Keratinocyte (primary cell): ENCODE results near the gene FRMPD2. TPM values are rescaled to one million over a fixed set of nuclear protein-coding genes. Genes with fewer than 3 reads are reported as not detected.

Experiments
- DNase-seq: peaks from one replicate; pipeline ENCODE4 v3.0.0-alpha.2; 2011; ENCODE audit warnings: low read depth, missing footprints, low spot score
- FAIRE-seq: peaks from 2 replicates; lab custom pipeline; 2011; peaks lifted over from hg19 to GRCh38; lab: Jason Lieb, UNC
- H2AFZ ChIP-seq: 2 replicates; pipeline ENCODE4 v1.6.0; 2012; ENCODE audit warnings: low read length, control low read depth, inconsistent platforms; ENCODE audit not compliant: control insufficient read depth
- H3K27ac ChIP-seq: 2 replicates; pipeline ENCODE4 v1.5.1; 2011; ENCODE audit warnings: low read length; ENCODE audit not compliant: control insufficient read depth, insufficient read depth
- H3K27me3 ChIP-seq: 3 replicates; pipeline ENCODE4 v1.6.0; 2011; ENCODE audit warnings: low read length; ENCODE audit not compliant: control insufficient read depth, insufficient read depth; ENCODE audit errors: extremely low read depth
- H3K36me3 ChIP-seq, 2 experiments: 2 replicates in 1 of 2; 3 replicates in 1 of 2; pipeline ENCODE4 v1.5.1; 2011; ENCODE audit warnings: low read length in 2 of 2, mild to moderate bottlenecking in 1 of 2; ENCODE audit not compliant: control insufficient read depth in 2 of 2, insufficient read depth in 2 of 2; ENCODE audit errors: extremely low read depth in 1 of 2
- H3K4me1 ChIP-seq: 3 replicates; pipeline ENCODE4 v1.5.1; 2011; ENCODE audit warnings: low read length; ENCODE audit not compliant: control insufficient read depth, insufficient read depth; ENCODE audit errors: extremely low read depth
- H3K4me2 ChIP-seq: 3 replicates; pipeline ENCODE4 v1.6.0; 2011; ENCODE audit warnings: low read depth, low read length; ENCODE audit not compliant: control insufficient read depth, insufficient read depth; ENCODE audit errors: extremely low read depth
- H3K4me3 ChIP-seq, 3 experiments: fragments of 200-600 bp in 1 of 3; sonication (generic) in 1 of 3; 2 replicates in 2 of 3; 3 replicates in 1 of 3; pipeline ENCODE4 v1.5.1; 2011 to 2016; ENCODE audit warnings: low read length in 3 of 3, mild to moderate bottlenecking in 3 of 3, control low read depth in 2 of 3, inconsistent platforms in 1 of 3, low read depth in 1 of 3, mixed read lengths in 1 of 3, mixed run types in 1 of 3, moderate library complexity in 1 of 3; ENCODE audit not compliant: control insufficient read depth in 2 of 3, insufficient read depth in 2 of 3; ENCODE audit errors: extremely low read depth in 1 of 3
- H3K79me2 ChIP-seq: 2 replicates; pipeline ENCODE4 v1.6.0; 2012; ENCODE audit warnings: low read length; ENCODE audit not compliant: control insufficient read depth, insufficient read depth
- H3K9ac ChIP-seq: 3 replicates; pipeline ENCODE4 v1.6.0; 2011; ENCODE audit warnings: low read length; ENCODE audit not compliant: control insufficient read depth, insufficient read depth; ENCODE audit errors: extremely low read depth
- H3K9me1 ChIP-seq: 3 replicates; pipeline ENCODE4 v1.6.0; 2011; ENCODE audit warnings: low read length; ENCODE audit not compliant: control insufficient read depth, insufficient read depth; ENCODE audit errors: extremely low read depth
- H3K9me3 ChIP-seq: 2 replicates; pipeline ENCODE4 v1.5.1; 2012; ENCODE audit warnings: low read depth, low read length; ENCODE audit not compliant: control insufficient read depth
- H4K20me1 ChIP-seq: 3 replicates; pipeline ENCODE4 v1.6.0; 2011; ENCODE audit warnings: low read length; ENCODE audit not compliant: control insufficient read depth, insufficient read depth; ENCODE audit errors: extremely low read depth
- CTCF ChIP-seq, 3 experiments: IDR thresholded peaks in 1 of 3; conservative IDR thresholded peaks in 1 of 3; optimal IDR thresholded peaks in 1 of 3; 2 replicates in 2 of 3; 3 replicates in 1 of 3; pipeline versions ENCODE3 to v1.5.1; 2011; ENCODE audit warnings: low read length in 3 of 3, mild to moderate bottlenecking in 3 of 3, moderate library complexity in 2 of 3, control low read depth in 1 of 3, inconsistent platforms in 1 of 3; ENCODE audit not compliant: insufficient read depth in 2 of 3; ENCODE audit errors: extremely low read depth in 1 of 3
- EZH2 ChIP-seq: IDR thresholded peaks from one replicate; pipeline ENCODE4 v1.6.1; 2012; ENCODE audit warnings: inconsistent platforms, mild to moderate bottlenecking, low read length, moderate library complexity
- dilution Hi-C: fragments of 300-500 bp; cut with MboI; formaldehyde crosslinking; loops from one replicate; pipeline ENCODE4 v1.7.0; 2020; ENCODE audit warnings: low sequenced_read_pairs; ENCODE audit not compliant: extremely low pct_ligation_motif_present
- polyA plus RNA-seq, 5 experiments: library from polyadenylated mRNA; depleted of rRNA in 3 of 5; stranded (reverse) in 3 of 5; stranded (forward) in 1 of 5; unstranded in 1 of 5; fragments of >200 nt; gene quantifications; 1 replicate in 1 of 5; 2 replicates in 3 of 5; 3 replicates in 1 of 5; pipeline versions ENCODE4 v1.2.1 to v1.2.3, GENCODE V29; 2011 to 2012; ENCODE audit warnings: missing spikeins in 2 of 5, low read depth in 1 of 5, low replicate concordance in 1 of 5

The FRMPD2 gene
- polyA plus RNA-seq, 1 donor (not counting 4 experiments of a cell fraction or from before 2014, with no cell fraction given), result not detected

- Histone ChIP-seq H3K79me2 (peaks cover 49% of the 10 kb centered on the region), H3K27ac (no peak overlapping the region), H3K9me1 (peaks cover 2% of the 10 kb centered on the region), H3K27me3 (no peaks in the 10 kb centered on the region), H3K4me2 (no peak overlapping the region), H3K9ac (no peak overlapping the region), H3K4me3 (no peak overlapping the region), H3K9me3 (no peaks in the 10 kb centered on the region), H3K4me1 (no peaks in the 10 kb centered on the region), H2AFZ (no peak overlapping the region), H4K20me1 (no peaks in the 10 kb centered on the region), H3K36me3 (no peaks in the 10 kb centered on the region)
- dilution Hi-C loops, result no loop called here
- FAIRE-seq (no peak), DNase-seq (no peak)
- TF ChIP-seq CTCF (optimal IDR thresholded peaks at IDR 0.05 in 1 of 3, IDR thresholded peaks at IDR 0.05 in 1 of 3, conservative IDR thresholded peaks at IDR 0.05 in 1 of 3; ENCODE audit: extremely low read depth in 1 of 3, insufficient read depth in 2 of 3, low read length in 3 of 3) (no peak), EZH2 (no peak)
These were observed 43.0 kb upstream of the FRMPD2 start for GRCh38 chr10:48317321-48317990.

GRCh38 chr10:48316236-48316635, 41.7 kb upstream of the FRMPD2 start:
- H4K20me1 ChIP-seq, result no peaks in the 10 kb centered on the region
- peaks cover 59% of the 10 kb centered on the region for H3K79me2 ChIP-seq
- dilution Hi-C loops, result no loop called here
- DNase-seq, result no peak
- H3K27me3 ChIP-seq, result no peaks in the 10 kb centered on the region
- H3K9me3 ChIP-seq, result no peaks in the 10 kb centered on the region
- peaks cover 2% of the 10 kb centered on the region for H3K9me1 ChIP-seq
- no peak overlapping the region for H2AFZ ChIP-seq
- FAIRE-seq, result no peak
- no peak overlapping the region for H3K27ac ChIP-seq
- H3K4me1 ChIP-seq, result no peaks in the 10 kb centered on the region
- no peak overlapping the region for H3K4me2 ChIP-seq
- TF ChIP-seq EZH2 (no peak), CTCF (optimal IDR thresholded peaks at IDR 0.05 in 1 of 3, IDR thresholded peaks at IDR 0.05 in 1 of 3, conservative IDR thresholded peaks at IDR 0.05 in 1 of 3; ENCODE audit: extremely low read depth in 1 of 3, insufficient read depth in 2 of 3, low read length in 3 of 3) (no peak)
- H3K4me3 ChIP-seq, result no peak overlapping the region
- H3K36me3 ChIP-seq, result no peaks in the 10 kb centered on the region
- H3K9ac ChIP-seq, result no peak overlapping the region
